ENCODE measurements around the gene AGBL5.

The AGBL5 gene

DNA sequence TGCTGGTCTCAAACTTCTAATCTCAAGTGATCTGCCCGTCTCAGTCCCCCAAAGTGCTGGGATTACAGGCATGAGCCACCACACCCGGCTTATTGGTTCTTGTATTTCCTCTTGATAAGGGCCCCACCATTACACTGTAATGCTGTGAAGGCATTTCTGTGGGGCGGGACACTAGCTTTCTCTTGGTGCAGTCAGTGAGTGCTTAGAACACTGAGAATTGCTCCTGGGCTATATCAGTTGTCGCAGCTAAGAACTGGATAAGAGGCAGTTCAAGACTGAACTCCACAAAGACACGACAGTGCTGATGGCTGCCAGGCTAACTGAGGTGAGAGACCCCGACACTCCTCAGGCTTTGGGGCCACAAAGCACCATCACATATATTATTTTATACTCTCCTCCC is 37.2 kb downstream of the AGBL5 start:
- Histone ChIP-seq H3K4me1 (ENCODE audit: low read length) (peaks cover 4% of the 10 kb centered on the region; the same call in 1 of the 2 replicates), H3K27ac (ENCODE audit: low read length) (no peak overlapping the region), H2AFZ (ENCODE audit: low read length) (no peak overlapping the region), H3K4me3 (ENCODE audit: low read length) (no peak overlapping the region), H3K36me3 (replicated peaks; ENCODE audit: insufficient read depth, low read length) (no peaks in the 10 kb centered on the region), H3K9me3 (replicated peaks; ENCODE audit: insufficient read depth, low read length) (no peaks in the 10 kb centered on the region), H3K79me2 (ENCODE audit: low read length) (peaks cover 18% of the 10 kb centered on the region), H3K9ac (ENCODE audit: low read length) (no peak overlapping the region), H3F3A (ENCODE audit: insufficient read depth, low read length) (peaks cover 20% of the 10 kb centered on the region), H3K27me3 (replicated peaks; ENCODE audit: insufficient read depth, low read length) (no peaks in the 10 kb centered on the region), H3K4me2 (ENCODE audit: low read depth, low read length) (no peak overlapping the region), H3K9me2 (replicated peaks; ENCODE audit: insufficient read depth, low read length) (no peaks in the 10 kb centered on the region), H4K20me1 (ENCODE audit: insufficient read depth, low read length) (no peaks in the 10 kb centered on the region)
- TF ChIP-seq, protein P1, sequence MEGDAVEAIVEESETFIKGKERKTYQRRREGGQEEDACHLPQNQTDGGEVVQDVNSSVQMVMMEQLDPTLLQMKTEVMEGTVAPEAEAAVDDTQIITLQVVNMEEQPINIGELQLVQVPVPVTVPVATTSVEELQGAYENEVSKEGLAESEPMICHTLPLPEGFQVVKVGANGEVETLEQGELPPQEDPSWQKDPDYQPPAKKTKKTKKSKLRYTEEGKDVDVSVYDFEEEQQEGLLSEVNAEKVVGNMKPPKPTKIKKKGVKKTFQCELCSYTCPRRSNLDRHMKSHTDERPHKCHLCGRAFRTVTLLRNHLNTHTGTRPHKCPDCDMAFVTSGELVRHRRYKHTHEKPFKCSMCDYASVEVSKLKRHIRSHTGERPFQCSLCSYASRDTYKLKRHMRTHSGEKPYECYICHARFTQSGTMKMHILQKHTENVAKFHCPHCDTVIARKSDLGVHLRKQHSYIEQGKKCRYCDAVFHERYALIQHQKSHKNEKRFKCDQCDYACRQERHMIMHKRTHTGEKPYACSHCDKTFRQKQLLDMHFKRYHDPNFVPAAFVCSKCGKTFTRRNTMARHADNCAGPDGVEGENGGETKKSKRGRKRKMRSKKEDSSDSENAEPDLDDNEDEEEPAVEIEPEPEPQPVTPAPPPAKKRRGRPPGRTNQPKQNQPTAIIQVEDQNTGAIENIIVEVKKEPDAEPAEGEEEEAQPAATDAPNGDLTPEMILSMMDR (IDR thresholded peaks at IDR 0.05; ENCODE audit: low read length) = no peak
- no peak for TF ChIP-seq EZH2 (optimal IDR thresholded peaks at IDR 0.05; ENCODE audit: low read depth, low read length)
- no peak for TF ChIP-seq EZH2phosphoT487 (IDR thresholded peaks at IDR 0.05; ENCODE audit: low read length)
- no peak for DNase-seq

DNA sequence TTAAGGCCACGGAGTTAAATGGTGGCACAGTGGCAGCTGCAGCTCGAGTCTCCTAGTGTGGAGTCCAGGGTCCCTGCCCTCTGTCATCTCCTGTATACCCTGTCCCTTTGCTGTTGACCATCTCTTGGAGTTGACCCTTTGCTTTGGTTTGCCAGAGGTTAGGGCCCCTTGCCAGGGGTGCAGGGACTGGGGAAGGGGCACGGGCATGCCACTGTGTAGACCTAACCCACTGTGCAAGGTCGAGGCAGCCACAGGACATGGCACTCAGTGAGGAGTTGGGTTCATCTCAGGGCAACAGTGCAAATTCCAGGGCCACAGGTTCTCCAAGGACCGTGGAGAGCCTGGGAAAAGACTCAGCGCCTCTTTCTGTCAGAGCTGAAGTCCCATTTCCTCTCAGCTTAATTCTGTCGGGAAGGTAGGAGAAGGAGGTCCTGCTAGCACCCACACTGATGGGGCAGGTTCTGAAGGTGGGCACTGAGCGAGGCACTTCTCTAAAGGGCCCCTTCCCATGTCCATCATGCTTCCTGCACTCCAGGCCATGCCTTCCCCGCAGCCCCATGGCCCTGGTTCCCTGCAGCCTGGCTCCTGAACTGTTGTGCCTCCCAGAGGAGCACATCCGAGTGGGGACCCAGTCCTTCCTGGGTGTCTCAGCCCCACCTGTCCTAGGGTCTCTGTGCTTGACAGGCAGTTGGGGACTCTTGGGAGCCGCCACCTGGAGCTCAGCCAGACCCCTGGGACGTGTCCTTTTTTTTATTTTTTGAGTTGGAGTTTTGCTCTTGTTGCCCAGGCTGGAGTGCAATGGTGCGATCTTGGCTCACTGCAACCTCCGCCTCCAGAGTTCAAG is 37.9 kb downstream of the AGBL5 start:
- peaks cover 4% of the 10 kb centered on the region; the same call in 1 of the 2 replicates for H3K4me1 ChIP-seq (ENCODE audit: low read length)
- H4K20me1 ChIP-seq (ENCODE audit: insufficient read depth, low read length) = no peaks in the 10 kb centered on the region
- no peak overlapping the region for H3K4me2 ChIP-seq (ENCODE audit: low read depth, low read length)
- no peak for DNase-seq
- H3K27ac ChIP-seq (ENCODE audit: low read length) = no peak overlapping the region
- no peak overlapping the region for H3K4me3 ChIP-seq (ENCODE audit: low read length)
- H3K79me2 ChIP-seq (ENCODE audit: low read length) = peaks cover 18% of the 10 kb centered on the region
- peaks cover 17% of the 10 kb centered on the region for H3F3A ChIP-seq (ENCODE audit: insufficient read depth, low read length)
- H2AFZ ChIP-seq (ENCODE audit: low read length) = no peak overlapping the region
- H3K36me3 ChIP-seq (replicated peaks; ENCODE audit: insufficient read depth, low read length) = no peaks in the 10 kb centered on the region
- H3K27me3 ChIP-seq (replicated peaks; ENCODE audit: insufficient read depth, low read length) = no peaks in the 10 kb centered on the region
- H3K9me2 ChIP-seq (replicated peaks; ENCODE audit: insufficient read depth, low read length) = no peaks in the 10 kb centered on the region
- no peak overlapping the region for H3K9ac ChIP-seq (ENCODE audit: low read length)
- no peaks in the 10 kb centered on the region for H3K9me3 ChIP-seq (replicated peaks; ENCODE audit: insufficient read depth, low read length)
- TF ChIP-seq, protein P1 (IDR thresholded peaks at IDR 0.05; ENCODE audit: low read length) = no peak
- TF ChIP-seq EZH2phosphoT487 (IDR thresholded peaks at IDR 0.05; ENCODE audit: low read length) (no peak), EZH2 (optimal IDR thresholded peaks at IDR 0.05; ENCODE audit: low read depth, low read length) (no peak)

- Histone ChIP-seq H3K9me3 (replicated peaks; ENCODE audit: insufficient read depth, low read length) (no peaks in the 10 kb centered on the region), H4K20me1 (ENCODE audit: insufficient read depth, low read length) (no peaks in the 10 kb centered on the region), H3K79me2 (ENCODE audit: low read length) (peaks cover 18% of the 10 kb centered on the region), H3K27ac (ENCODE audit: low read length) (no peak overlapping the region), H3K9me2 (replicated peaks; ENCODE audit: insufficient read depth, low read length) (no peaks in the 10 kb centered on the region), H3K36me3 (replicated peaks; ENCODE audit: insufficient read depth, low read length) (no peaks in the 10 kb centered on the region), H3K9ac (ENCODE audit: low read length) (no peak overlapping the region), H3K4me1 (ENCODE audit: low read length) (peaks cover 8% of the 10 kb centered on the region), H3K4me2 (ENCODE audit: low read depth, low read length) (no peak overlapping the region), H2AFZ (ENCODE audit: low read length) (no peak overlapping the region), H3K4me3 (ENCODE audit: low read length) (no peak overlapping the region), H3K27me3 (replicated peaks; ENCODE audit: insufficient read depth, low read length) (no peaks in the 10 kb centered on the region), H3F3A (ENCODE audit: insufficient read depth, low read length) (peaks cover 8% of the 10 kb centered on the region)
- DNase-seq = no peak
- TF ChIP-seq EZH2phosphoT487 (IDR thresholded peaks at IDR 0.05; ENCODE audit: low read length) (no peak), EZH2 (optimal IDR thresholded peaks at IDR 0.05; ENCODE audit: low read depth, low read length) (no peak)
- TF ChIP-seq, protein P1 (IDR thresholded peaks at IDR 0.05; ENCODE audit: low read length) = no peak
Measured at GRCh38 chr2:27091746-27092695, 40.6 kb downstream of the AGBL5 start.

Data from MM.1S (cell line).